WTC11 (cell line): ENCODE data around the gene FURIN. TPM values are rescaled to one million over a fixed set of nuclear protein-coding genes. Genes with fewer than 3 reads are reported as not detected.
"Not testable (repeated sequence)": the region's sequence is repeated elsewhere in the genome, so short reads cannot be mapped to it uniquely, and the experiment has no call there.

Experiments used
- ATAC-seq: fragments of 200-7000 bp; cut with Tn5 transposase; 2 replicates; pipeline ENCODE4 v1.10.0; 2021; ENCODE audit warnings: mild to moderate bottlenecking, moderate library complexity
- CTCF ChIA-PET: fragments of 300-600 bp; sonication (Branson Sonifier 250); formaldehyde crosslinking; loops from one replicate; lab custom pipeline; 2021; ENCODE audit warnings: antibody characterized with exemption; lab: Charles Lee
- POLR2A ChIA-PET: fragments of 350-600 bp; sonication (Branson Sonifier 250); formaldehyde crosslinking; loops from one replicate; lab custom pipeline; 2021; ENCODE audit warnings: antibody characterized with exemption; lab: Charles Lee
- DNase-seq: peaks from one replicate; pipeline ENCODE4 v3.0.0; 2021; ENCODE audit warnings: low spot score
- H3K27ac Mint-ChIP-seq: 2 replicates; pipeline ENCODE4 v1.8.0; 2021; ENCODE audit warnings: mixed read lengths
- H3K27me3 Mint-ChIP-seq: 2 replicates; pipeline ENCODE4 v1.8.0; 2021; ENCODE audit warnings: low read depth, mild to moderate bottlenecking, moderate library complexity, mixed read lengths
- H3K36me3 Mint-ChIP-seq: 2 replicates; pipeline ENCODE4 v1.8.0; 2021; ENCODE audit warnings: mixed read lengths
- H3K4me1 Mint-ChIP-seq: 2 replicates; pipeline ENCODE4 v1.8.0; 2022; ENCODE audit warnings: mixed read lengths
- H3K4me3 Mint-ChIP-seq: 2 replicates; pipeline ENCODE4 v1.8.0; 2021; ENCODE audit warnings: mild to moderate bottlenecking, moderate library complexity, mixed read lengths
- H3K9me3 Mint-ChIP-seq: 2 replicates; pipeline ENCODE4 v1.8.0; 2021; ENCODE audit warnings: mixed read lengths
- CREM ChIP-seq: sonication (generic); formaldehyde crosslinking; IDR thresholded peaks from 2 replicates; pipeline ENCODE4 v1.8.1; 2022; ENCODE audit warnings: mild to moderate bottlenecking, missing genetic modification reagents, moderate library complexity
- E2F5 ChIP-seq: sonication (generic); formaldehyde crosslinking; IDR thresholded peaks from 2 replicates; pipeline ENCODE4 v1.8.1; 2022; ENCODE audit warnings: mild to moderate bottlenecking, moderate library complexity, missing genetic modification reagents
- FOXP1 ChIP-seq: sonication (generic); formaldehyde crosslinking; IDR thresholded peaks from 2 replicates; pipeline ENCODE4 v1.8.0; 2022; ENCODE audit warnings: missing genetic modification reagents, mild to moderate bottlenecking, moderate library complexity, borderline replicate concordance
- GTF2I ChIP-seq: fragments of 250-450 bp; sonication (Bioruptor Pico); conservative IDR thresholded peaks from 2 replicates; pipeline ENCODE4 v1.4.0; 2021; ENCODE audit warnings: mild to moderate bottlenecking
- IRF1 ChIP-seq: sonication (generic); formaldehyde crosslinking; IDR thresholded peaks from 2 replicates; pipeline ENCODE4 v1.8.0; 2023; ENCODE audit warnings: missing genetic modification reagents
- IRF2 ChIP-seq: sonication (generic); formaldehyde crosslinking; IDR thresholded peaks from 2 replicates; pipeline ENCODE4 v1.8.0; 2022; ENCODE audit warnings: low read depth, missing genetic modification reagents, borderline replicate concordance
- JAZF1 ChIP-seq: fragments of 250-450 bp; sonication (Bioruptor Pico); IDR thresholded peaks from 2 replicates; pipeline ENCODE4 v1.9.0; 2021; ENCODE audit warnings: moderate library complexity, mild to moderate bottlenecking, inconsistent platforms
- KAT7 ChIP-seq: sonication (generic); formaldehyde crosslinking; IDR thresholded peaks from 2 replicates; pipeline ENCODE4 v1.8.1; 2023; ENCODE audit warnings: missing genetic modification reagents, mild to moderate bottlenecking, borderline replicate concordance
- MXD4 ChIP-seq: fragments of 250-450 bp; sonication (Bioruptor Pico); IDR thresholded peaks from 2 replicates; pipeline ENCODE4 v1.8.0; 2021; ENCODE audit warnings: mild to moderate bottlenecking, moderate library complexity, borderline replicate concordance
- NFATC4 ChIP-seq: fragments of 250-450 bp; sonication (Bioruptor Pico); IDR thresholded peaks from 2 replicates; pipeline ENCODE4 v1.9.0; 2021; ENCODE audit warnings: mild to moderate bottlenecking
- NR1H2 ChIP-seq: sonication (generic); formaldehyde crosslinking; IDR thresholded peaks from 2 replicates; pipeline ENCODE4 v1.9.0; 2021; ENCODE audit warnings: mild to moderate bottlenecking, moderate library complexity, missing genetic modification reagents
- OVOL2 ChIP-seq: fragments of 250-450 bp; sonication (Bioruptor Pico); IDR thresholded peaks from 2 replicates; pipeline ENCODE4 v1.9.0; 2021; ENCODE audit warnings: mild to moderate bottlenecking, borderline replicate concordance
- PREB ChIP-seq: sonication (generic); formaldehyde crosslinking; IDR thresholded peaks from 2 replicates; pipeline ENCODE4 v1.8.1; 2022; ENCODE audit warnings: mild to moderate bottlenecking, missing genetic modification reagents, moderate library complexity, borderline replicate concordance
- ZNF219 ChIP-seq: sonication (generic); formaldehyde crosslinking; IDR thresholded peaks from 2 replicates; pipeline ENCODE4 v1.8.0; 2023; ENCODE audit warnings: missing genetic modification reagents, mild to moderate bottlenecking, borderline replicate concordance
- ZNF263 ChIP-seq: sonication (generic); formaldehyde crosslinking; IDR thresholded peaks from 2 replicates; pipeline ENCODE4 v1.8.1; 2022; ENCODE audit warnings: low read depth, mild to moderate bottlenecking, moderate library complexity, missing genetic modification reagents
- total RNA-seq: library from RNA; stranded (reverse); gene quantifications from 3 replicates; pipeline ENCODE4 v1.2.3, GENCODE V29; 2021
- TF ChIP-seq, protein P1 (sequence below): fragments of 250-450 bp; sonication (Bioruptor Pico); IDR thresholded peaks from 2 replicates; pipeline ENCODE4 v1.9.0; 2021; ENCODE audit warnings: mild to moderate bottlenecking, borderline replicate concordance
- TF ChIP-seq, protein P2 (sequence below): sonication (generic); formaldehyde crosslinking; IDR thresholded peaks from 2 replicates; pipeline ENCODE4 v1.8.1; 2022; ENCODE audit warnings: missing genetic modification reagents, borderline replicate concordance
- TF ChIP-seq, protein P3 (sequence below): fragments of 250-450 bp; sonication (Bioruptor Pico); IDR thresholded peaks from 2 replicates; pipeline ENCODE4 v1.8.0; 2021; ENCODE audit warnings: mild to moderate bottlenecking

The FURIN gene
- total RNA-seq, 1 experiment from 2014 or later = 46.3 TPM

DNA sequence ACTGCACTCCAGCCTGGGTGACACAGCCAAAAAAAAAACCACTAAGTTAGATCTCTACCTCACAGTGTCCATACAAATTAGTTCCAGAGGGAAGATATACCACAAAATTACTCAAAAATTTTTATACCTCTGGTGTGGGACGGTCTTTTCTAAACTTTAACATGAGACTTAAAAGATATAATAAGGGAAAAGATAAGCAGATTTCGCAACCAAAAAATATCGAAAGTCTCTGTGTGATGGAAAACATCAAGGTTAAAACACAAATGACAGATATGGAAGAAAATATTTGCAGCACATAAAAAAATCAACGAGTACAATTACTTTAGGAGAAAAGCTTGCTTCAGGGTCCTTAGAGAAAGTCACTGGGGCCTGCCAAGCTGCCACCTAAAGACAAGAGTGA is 53.5 kb downstream of the FURIN start:
- Mint-ChIP-seq H3K4me1 (peaks cover 16% of the 10 kb centered on the region), H3K27ac (no peak overlapping the region), H3K4me3 (no peak overlapping the region), H3K36me3 (peaks cover 15% of the 10 kb centered on the region), H3K27me3 (no peaks in the 10 kb centered on the region; the same call in 1 of the 2 replicates), H3K9me3 (no peaks in the 10 kb centered on the region)
- ChIA-PET CTCF (interaction anchor here (0.6 to 6.6 kb wide), 3 partner anchors 12 to 32 kb away, joined by 3 to 75 read pairs (median 4); partner anchors contain the start of genes HDDC3, MAN2A2 and UNC45A), POLR2A (no interaction called here)
- TF ChIP-seq ZNF263 (CRISPR knock-in tag) (no peak), FOXP1 (CRISPR knock-in tag) (no peak), PREB (no peak), MXD4 (CRISPR knock-in tag) (no peak), NR1H2 (CRISPR knock-in tag) (no peak), IRF1 (CRISPR knock-in tag) (no peak), CREM (CRISPR knock-in tag) (no peak), OVOL2 (CRISPR knock-in tag) (no peak), JAZF1 (CRISPR knock-in tag) (no peak), NFATC4 (CRISPR knock-in tag) (no peak), IRF2 (CRISPR knock-in tag) (no peak), E2F5 (CRISPR knock-in tag) (no peak), GTF2I (CRISPR knock-in tag) (no peak), KAT7 (no peak), ZNF219 (CRISPR knock-in tag) (no peak)
- TF ChIP-seq, protein P1, sequence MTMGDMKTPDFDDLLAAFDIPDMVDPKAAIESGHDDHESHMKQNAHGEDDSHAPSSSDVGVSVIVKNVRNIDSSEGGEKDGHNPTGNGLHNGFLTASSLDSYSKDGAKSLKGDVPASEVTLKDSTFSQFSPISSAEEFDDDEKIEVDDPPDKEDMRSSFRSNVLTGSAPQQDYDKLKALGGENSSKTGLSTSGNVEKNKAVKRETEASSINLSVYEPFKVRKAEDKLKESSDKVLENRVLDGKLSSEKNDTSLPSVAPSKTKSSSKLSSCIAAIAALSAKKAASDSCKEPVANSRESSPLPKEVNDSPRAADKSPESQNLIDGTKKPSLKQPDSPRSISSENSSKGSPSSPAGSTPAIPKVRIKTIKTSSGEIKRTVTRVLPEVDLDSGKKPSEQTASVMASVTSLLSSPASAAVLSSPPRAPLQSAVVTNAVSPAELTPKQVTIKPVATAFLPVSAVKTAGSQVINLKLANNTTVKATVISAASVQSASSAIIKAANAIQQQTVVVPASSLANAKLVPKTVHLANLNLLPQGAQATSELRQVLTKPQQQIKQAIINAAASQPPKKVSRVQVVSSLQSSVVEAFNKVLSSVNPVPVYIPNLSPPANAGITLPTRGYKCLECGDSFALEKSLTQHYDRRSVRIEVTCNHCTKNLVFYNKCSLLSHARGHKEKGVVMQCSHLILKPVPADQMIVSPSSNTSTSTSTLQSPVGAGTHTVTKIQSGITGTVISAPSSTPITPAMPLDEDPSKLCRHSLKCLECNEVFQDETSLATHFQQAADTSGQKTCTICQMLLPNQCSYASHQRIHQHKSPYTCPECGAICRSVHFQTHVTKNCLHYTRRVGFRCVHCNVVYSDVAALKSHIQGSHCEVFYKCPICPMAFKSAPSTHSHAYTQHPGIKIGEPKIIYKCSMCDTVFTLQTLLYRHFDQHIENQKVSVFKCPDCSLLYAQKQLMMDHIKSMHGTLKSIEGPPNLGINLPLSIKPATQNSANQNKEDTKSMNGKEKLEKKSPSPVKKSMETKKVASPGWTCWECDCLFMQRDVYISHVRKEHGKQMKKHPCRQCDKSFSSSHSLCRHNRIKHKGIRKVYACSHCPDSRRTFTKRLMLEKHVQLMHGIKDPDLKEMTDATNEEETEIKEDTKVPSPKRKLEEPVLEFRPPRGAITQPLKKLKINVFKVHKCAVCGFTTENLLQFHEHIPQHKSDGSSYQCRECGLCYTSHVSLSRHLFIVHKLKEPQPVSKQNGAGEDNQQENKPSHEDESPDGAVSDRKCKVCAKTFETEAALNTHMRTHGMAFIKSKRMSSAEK (CRISPR knock-in tag) = no peak
- TF ChIP-seq, protein P2, sequence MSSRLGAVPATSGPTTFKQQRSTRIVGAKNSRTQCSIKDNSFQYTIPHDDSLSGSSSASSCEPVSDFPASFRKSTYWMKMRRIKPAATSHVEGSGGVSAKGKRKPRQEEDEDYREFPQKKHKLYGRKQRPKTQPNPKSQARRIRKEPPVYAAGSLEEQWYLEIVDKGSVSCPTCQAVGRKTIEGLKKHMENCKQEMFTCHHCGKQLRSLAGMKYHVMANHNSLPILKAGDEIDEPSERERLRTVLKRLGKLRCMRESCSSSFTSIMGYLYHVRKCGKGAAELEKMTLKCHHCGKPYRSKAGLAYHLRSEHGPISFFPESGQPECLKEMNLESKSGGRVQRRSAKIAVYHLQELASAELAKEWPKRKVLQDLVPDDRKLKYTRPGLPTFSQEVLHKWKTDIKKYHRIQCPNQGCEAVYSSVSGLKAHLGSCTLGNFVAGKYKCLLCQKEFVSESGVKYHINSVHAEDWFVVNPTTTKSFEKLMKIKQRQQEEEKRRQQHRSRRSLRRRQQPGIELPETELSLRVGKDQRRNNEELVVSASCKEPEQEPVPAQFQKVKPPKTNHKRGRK (CRISPR knock-in tag) = no peak
- TF ChIP-seq, protein P3, sequence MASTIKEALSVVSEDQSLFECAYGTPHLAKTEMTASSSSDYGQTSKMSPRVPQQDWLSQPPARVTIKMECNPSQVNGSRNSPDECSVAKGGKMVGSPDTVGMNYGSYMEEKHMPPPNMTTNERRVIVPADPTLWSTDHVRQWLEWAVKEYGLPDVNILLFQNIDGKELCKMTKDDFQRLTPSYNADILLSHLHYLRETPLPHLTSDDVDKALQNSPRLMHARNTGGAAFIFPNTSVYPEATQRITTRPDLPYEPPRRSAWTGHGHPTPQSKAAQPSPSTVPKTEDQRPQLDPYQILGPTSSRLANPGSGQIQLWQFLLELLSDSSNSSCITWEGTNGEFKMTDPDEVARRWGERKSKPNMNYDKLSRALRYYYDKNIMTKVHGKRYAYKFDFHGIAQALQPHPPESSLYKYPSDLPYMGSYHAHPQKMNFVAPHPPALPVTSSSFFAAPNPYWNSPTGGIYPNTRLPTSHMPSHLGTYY (CRISPR knock-in tag) = no peak
- DNase-seq = no peak
- no peak for ATAC-seq

DNA sequence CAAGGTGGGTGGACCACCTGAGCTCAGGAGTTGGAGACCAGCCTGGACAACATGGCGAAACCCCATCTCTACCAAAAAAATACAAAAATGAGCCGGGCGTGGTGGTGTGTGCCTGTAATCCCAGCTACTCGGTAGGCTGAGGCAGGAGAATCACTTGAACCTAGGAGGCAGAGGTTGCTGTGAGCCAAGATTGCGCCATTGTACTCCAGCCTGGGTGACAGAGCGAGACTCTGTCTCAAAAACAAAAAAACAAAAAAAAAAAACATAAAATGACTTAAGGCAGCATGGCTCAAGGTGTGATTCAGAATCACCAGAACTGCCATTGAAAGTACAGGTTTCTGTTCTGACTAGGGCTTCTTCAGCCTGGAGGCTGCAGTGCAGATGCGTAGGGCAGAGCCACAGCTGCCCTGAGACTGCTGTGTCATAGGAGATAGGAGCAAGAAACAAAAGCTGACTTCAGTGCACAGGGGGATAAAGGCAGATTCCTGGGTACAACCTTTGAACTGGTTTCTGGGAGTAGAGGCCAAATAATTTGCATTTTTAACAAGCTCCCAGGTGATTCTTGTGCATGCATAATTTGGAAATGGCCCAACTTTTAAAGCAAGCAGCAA is 54.4 kb downstream of the FURIN start:
- peaks cover 16% of the 10 kb centered on the region for H3K4me1 Mint-ChIP-seq
- H3K4me3 Mint-ChIP-seq, H3K27me3 Mint-ChIP-seq, POLR2A ChIA-PET, DNase-seq, H3K9me3 Mint-ChIP-seq: not testable (repeated sequence)
- H3K27ac Mint-ChIP-seq = peak overlapping the region; percentile 51; the same call in 1 of the 2 replicates
- peak; percentile 58 for ATAC-seq
- CTCF ChIA-PET = interaction anchor here (0.7 to 6.6 kb wide), 7 partner anchors 11 to 275 kb away, joined by 3 to 75 read pairs (median 3); partner anchors contain the start of genes HDDC3 and UNC45A
- H3K36me3 Mint-ChIP-seq = peaks cover 15% of the 10 kb centered on the region
